GM10248 (cell line): Measurements from ENCODE around the gene MXD4.

Experiments used
- CTCF ChIA-PET: fragments of 300-600 bp; sonication (Branson Sonifier 250); formaldehyde crosslinking; extraction: SDS; loops from one replicate; lab custom pipeline; 2021; ENCODE audit warnings: antibody characterized with exemption; lab: Yijun Ruan, JAX
- POLR2A ChIA-PET: fragments of 350-650 bp; sonication (Branson Sonifier 250); formaldehyde crosslinking; extraction: SDS; loops from one replicate; lab custom pipeline; 2020; ENCODE audit warnings: antibody characterized with exemption; lab: Yijun Ruan, JAX
- DNase-seq: peaks from one replicate; pipeline ENCODE4 v3.0.0; 2012; ENCODE audit errors: extremely low spot score
- CTCF ChIP-seq: IDR thresholded peaks from 2 replicates; pipeline ENCODE4 v1.5.1; 2012; ENCODE audit warnings: mild to moderate bottlenecking, low read depth; ENCODE audit errors: extremely low read depth, missing control alignments, control extremely low read depth

The MXD4 gene

DNA sequence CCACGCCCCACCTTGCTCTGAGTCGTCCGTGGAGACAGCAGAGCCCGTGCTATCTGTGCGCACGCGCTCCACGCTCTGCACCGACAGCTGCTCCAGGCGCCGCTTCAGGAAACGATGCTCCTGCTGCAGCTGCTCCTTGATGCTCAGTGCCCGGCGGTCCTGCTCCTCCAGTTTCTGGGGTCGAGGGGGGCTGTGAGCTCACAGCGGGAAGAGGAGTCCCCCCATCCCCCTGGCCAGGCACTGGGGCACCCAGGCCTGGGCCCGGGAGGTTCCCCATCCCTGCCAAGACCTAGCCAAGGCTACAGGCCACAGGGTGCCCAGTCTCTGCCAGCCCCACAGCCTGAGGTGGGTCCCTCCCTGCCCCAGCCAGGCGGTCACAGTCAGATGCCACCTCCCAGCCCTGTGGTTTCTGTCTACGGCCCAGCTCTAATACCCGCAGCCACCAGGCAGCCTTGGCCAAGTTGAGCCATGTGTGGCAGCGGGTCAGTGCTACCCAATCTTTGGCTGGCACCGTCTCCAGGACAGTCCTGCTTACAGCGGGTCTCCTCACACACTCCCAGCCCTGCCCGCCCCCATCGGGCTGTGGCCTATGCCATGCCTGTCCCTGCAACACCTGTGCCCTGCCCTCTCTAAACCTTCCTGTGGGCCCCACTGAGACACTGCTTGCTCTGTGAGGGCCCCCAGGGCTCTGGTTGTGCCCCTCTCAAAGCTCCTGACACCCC, 10.7 kb downstream of the MXD4 start:
- no peak for TF ChIP-seq CTCF
- ChIA-PET CTCF (interaction anchor here (0.8 to 1.4 kb wide), 2 partner anchors 11 to 162 kb away, joined by 3 read pairs; partner anchors contain the start of gene MXD4), POLR2A (interaction anchor here (1.1 kb wide), 1 partner anchor 9 kb away, joined by 3 read pairs; the partner anchor contains the start of genes HAUS3 and POLN)
- no peak for DNase-seq

GRCh38 chr4:2250357-2251072, 11.4 kb downstream of the MXD4 start:
- DNase-seq: no peak
- POLR2A ChIA-PET: interaction anchor here (1.1 kb wide), 1 partner anchor 8 kb away, joined by 3 read pairs; the partner anchor contains the start of genes HAUS3 and POLN
- CTCF ChIA-PET: interaction anchor here (0.8 to 1.4 kb wide), 3 partner anchors 12 to 212 kb away, joined by 3 read pairs; partner anchors contain the start of gene MXD4
- TF ChIP-seq CTCF: no peak

GRCh38 chr4:2249526-2250356, 12.2 kb downstream of the MXD4 start:
- TF ChIP-seq CTCF: no peak
- DNase-seq: no peak
- POLR2A ChIA-PET: interaction anchor here (1.9 kb wide), 1 partner anchor 8 kb away, joined by 5 read pairs; no protein-coding TSS in a partner anchor
- CTCF ChIA-PET: interaction anchor here (0.8 to 1.4 kb wide), 4 partner anchors 8 to 212 kb away, joined by 3 read pairs; no protein-coding TSS in a partner anchor

GRCh38 chr4:2248821-2249261, 13.1 kb downstream of the MXD4 start:
- ChIA-PET CTCF (interaction anchor here (0.8 to 1.4 kb wide), 2 partner anchors 9 to 213 kb away, joined by 3 read pairs; no protein-coding TSS in a partner anchor), POLR2A (interaction anchor here (1.9 kb wide), 1 partner anchor 9 kb away, joined by 5 read pairs; no protein-coding TSS in a partner anchor)
- no peak for TF ChIP-seq CTCF
- DNase-seq: no peak

DNA sequence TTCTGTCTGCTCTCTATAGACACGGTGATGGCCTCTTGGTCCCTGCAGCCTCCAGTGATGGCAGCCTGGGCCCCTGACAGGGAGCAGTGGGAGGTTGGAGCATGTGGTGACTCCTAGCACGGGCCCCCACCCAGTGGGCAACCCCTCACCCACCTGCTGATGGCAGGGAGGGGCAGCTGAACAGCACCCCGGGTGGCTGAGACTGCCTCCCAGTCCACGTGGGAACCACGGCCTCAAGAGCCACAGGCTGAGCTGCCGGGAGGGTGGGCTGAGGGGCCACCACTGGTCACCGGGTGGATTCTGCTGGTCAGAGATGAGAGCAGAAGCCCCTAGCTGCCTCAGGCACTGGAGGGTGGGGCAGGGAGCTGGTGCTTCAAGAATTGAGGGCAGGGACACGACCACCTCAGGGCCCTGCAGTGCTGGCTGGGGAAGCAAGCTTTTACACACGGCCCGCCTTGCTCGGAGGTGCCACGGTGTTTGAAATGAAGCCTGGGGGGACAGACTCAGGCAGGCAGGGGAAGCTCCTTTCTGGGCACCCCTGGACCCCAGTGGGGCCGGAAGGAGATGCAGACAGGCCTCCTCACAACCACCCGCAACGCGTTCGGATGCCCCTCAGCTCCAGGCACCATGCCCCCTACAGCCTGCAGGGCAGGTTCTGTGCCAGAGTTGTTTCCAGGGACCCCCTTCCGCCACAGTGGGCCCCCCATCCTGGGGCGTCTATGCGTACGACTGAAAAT, 13.7 kb downstream of the MXD4 start:
- CTCF ChIA-PET: interaction anchor here (0.8 kb wide), 1 partner anchor 10 kb away, joined by 3 read pairs; no protein-coding TSS in a partner anchor
- POLR2A ChIA-PET: interaction anchor here (1.9 kb wide), 1 partner anchor 10 kb away, joined by 5 read pairs; no protein-coding TSS in a partner anchor
- TF ChIP-seq CTCF: no peak
- no peak for DNase-seq
